ENCODE measurements around the gene NCAPH2.

NCAPH2 gene

DNA sequence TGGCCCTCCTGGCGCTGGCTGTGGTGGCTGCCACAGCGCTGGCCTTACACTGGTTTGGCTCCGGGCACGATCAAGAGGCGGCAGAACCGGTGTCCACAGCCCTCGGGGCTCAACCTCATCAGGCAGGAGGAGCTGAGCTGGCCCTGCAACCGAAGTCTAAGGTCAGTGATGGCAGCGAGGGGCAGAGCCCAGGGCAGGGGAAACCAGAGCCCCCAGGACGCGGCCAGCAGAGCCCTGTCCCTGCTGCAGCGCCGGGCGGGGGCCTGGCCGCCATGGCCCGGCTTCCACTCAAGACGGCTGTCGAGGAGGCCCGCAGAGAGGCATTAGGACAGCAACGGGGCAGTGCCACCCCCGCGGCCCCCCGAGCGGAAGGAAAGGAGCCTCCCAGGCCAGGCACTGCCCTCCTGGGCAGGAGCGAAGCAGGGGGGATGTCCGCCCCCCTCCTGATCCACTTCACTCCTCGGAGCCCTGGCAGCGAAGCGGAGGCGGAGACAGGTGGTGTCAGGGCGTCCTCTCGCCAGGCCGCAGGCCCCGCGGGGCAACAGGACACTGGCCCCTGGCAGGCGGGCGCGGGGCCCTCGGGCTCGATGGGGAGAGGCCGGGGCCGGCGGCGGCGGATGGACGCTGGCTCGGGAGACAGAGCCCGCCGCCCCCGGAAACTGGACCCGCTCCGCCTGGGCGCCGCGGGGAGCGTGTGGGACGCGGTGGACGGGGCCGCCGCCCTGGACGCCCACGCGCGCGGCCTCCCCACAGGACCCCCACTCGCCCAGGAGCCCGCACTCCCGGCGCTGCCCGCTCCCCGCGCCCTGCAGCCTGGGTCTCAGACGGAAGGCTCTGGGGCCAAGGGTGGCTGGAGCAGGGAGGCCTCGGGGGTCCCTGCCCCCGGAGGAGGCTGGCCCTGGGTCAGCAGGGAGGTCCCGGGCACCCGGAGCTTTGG, 38.6 kb downstream of the NCAPH2 start:
- Histone ChIP-seq H3K9me3 (ENCODE audit: insufficient read depth, low read length) (no peaks in the 10 kb centered on the region), H3K4me2 (ENCODE audit: low read length) (no peak overlapping the region), H2AFZ (ENCODE audit: low read depth, low read length) (no peak overlapping the region), H4K20me1 (ENCODE audit: insufficient read depth, low read length) (no peaks in the 10 kb centered on the region), H3K79me2 (ENCODE audit: low read length) (no peaks in the 10 kb centered on the region), H3K4me3 (ENCODE audit: low read length) (no peak overlapping the region), H3K27me3 (ENCODE audit: low read depth, low read length) (no peaks in the 10 kb centered on the region), H3K4me1 (ENCODE audit: low read length) (peaks cover 34% of the 10 kb centered on the region), H3K9ac (ENCODE audit: low read length) (no peak overlapping the region), H3K27ac (ENCODE audit: low read length) (no peak overlapping the region), H3K36me3 (replicated peaks; ENCODE audit: low read depth, low read length) (no peaks in the 10 kb centered on the region)
- TF ChIP-seq, protein P1, sequence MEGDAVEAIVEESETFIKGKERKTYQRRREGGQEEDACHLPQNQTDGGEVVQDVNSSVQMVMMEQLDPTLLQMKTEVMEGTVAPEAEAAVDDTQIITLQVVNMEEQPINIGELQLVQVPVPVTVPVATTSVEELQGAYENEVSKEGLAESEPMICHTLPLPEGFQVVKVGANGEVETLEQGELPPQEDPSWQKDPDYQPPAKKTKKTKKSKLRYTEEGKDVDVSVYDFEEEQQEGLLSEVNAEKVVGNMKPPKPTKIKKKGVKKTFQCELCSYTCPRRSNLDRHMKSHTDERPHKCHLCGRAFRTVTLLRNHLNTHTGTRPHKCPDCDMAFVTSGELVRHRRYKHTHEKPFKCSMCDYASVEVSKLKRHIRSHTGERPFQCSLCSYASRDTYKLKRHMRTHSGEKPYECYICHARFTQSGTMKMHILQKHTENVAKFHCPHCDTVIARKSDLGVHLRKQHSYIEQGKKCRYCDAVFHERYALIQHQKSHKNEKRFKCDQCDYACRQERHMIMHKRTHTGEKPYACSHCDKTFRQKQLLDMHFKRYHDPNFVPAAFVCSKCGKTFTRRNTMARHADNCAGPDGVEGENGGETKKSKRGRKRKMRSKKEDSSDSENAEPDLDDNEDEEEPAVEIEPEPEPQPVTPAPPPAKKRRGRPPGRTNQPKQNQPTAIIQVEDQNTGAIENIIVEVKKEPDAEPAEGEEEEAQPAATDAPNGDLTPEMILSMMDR (IDR thresholded peaks at IDR 0.05; ENCODE audit: low read depth, low read length) = no peak
- no peak for TF ChIP-seq EZH2phosphoT487 (IDR thresholded peaks at IDR 0.05; ENCODE audit: low read depth)

DNA sequence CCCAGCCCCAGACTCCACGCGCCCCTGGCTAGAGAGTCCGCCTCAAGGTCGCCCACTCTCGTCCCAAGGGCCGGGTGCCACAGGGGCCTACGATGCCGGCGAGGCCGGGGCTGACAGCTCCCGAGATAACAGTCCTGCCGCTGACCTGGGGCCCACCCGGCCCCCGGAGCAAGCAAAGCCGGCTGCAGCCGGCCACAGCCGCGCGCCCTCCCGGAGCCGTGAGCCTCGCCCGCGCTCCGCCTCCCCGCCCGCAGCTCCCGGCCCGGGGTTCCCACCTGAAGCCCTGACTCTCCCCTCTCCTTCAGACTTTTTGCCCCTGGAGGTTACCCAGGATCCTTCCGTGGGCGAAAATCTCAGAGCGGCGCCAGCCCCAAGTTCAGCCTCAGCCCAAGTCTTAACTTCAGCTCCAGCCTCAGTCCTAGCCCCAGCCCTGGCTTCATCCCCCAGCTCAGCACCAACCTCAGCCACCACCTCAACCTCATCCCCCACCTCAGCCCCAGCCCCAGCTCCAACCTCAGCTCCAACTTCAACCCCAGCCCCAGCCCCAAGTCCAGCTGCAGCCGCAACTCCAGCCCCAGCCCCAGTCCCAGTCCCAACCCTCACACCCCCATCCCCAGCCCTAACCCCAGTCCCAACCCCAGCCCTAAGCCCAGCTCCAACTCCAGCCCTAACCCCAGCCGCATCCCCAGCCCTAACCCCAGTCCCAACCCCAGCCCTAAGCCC, 39.4 kb downstream of the NCAPH2 start:
- Histone ChIP-seq H3K36me3 (replicated peaks; ENCODE audit: low read depth, low read length) (no peaks in the 10 kb centered on the region), H3K27me3 (ENCODE audit: low read depth, low read length) (no peaks in the 10 kb centered on the region), H2AFZ (ENCODE audit: low read depth, low read length) (no peak overlapping the region), H3K4me3 (ENCODE audit: low read length) (no peak overlapping the region), H3K4me1 (ENCODE audit: low read length) (peaks cover 25% of the 10 kb centered on the region), H3K4me2 (ENCODE audit: low read length) (no peak overlapping the region), H3K79me2 (ENCODE audit: low read length) (no peaks in the 10 kb centered on the region), H3K27ac (ENCODE audit: low read length) (no peak overlapping the region), H3K9ac (ENCODE audit: low read length) (no peak overlapping the region), H3K9me3 (ENCODE audit: insufficient read depth, low read length) (no peaks in the 10 kb centered on the region), H4K20me1 (ENCODE audit: insufficient read depth, low read length) (no peaks in the 10 kb centered on the region)
- TF ChIP-seq, protein P1 (IDR thresholded peaks at IDR 0.05; ENCODE audit: low read depth, low read length) = no peak
- no peak for TF ChIP-seq EZH2phosphoT487 (IDR thresholded peaks at IDR 0.05; ENCODE audit: low read depth)

DNA sequence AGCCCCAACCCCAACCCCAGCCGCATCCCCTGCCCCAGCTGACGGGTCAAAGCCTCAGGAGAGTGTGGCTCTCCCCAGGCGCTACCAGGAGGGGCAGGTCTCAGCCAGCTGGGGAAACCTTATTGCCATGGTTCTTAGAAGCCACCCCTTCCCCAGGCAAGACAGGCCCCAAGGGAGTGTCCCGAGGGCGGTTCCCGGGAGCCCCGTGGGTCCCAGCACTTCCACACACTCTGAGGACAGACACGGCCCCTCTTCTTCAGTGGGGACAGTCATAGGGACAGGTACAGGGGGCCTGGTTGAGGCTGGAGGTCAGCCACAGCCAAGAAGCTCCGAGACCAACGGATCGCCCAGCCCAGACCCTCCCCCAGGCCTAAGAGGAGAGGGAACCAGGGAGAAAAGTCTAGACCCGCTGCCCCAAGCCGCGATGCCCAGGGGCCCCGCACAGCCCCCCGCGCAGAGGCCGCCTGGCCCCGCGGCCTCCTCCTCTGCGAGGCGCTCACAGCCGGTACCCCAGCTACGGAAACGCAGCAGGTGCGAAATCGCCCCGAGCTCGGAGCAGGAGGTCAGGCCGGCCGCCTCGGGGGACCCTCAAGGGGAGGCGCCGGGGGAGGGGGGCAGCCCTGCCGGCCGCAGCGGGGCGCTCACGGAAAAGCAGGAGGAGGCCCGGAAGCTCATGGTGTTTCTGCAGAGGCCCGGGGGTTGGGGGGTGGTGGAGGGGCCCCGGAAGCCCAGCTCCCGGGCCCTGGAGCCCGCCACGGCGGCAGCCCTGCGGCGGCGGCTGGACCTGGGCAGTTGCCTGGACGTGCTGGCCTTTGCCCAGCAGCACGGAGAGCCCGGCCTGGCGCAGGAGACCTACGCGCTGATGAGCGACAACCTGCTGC, 40.3 kb downstream of the NCAPH2 start:
- Histone ChIP-seq H4K20me1 (ENCODE audit: insufficient read depth, low read length) (no peaks in the 10 kb centered on the region), H3K27ac (ENCODE audit: low read length) (no peak overlapping the region), H3K36me3 (replicated peaks; ENCODE audit: low read depth, low read length) (no peaks in the 10 kb centered on the region), H3K79me2 (ENCODE audit: low read length) (no peaks in the 10 kb centered on the region), H3K4me1 (ENCODE audit: low read length) (peaks cover 18% of the 10 kb centered on the region), H3K4me2 (ENCODE audit: low read length) (no peak overlapping the region), H2AFZ (ENCODE audit: low read depth, low read length) (no peak overlapping the region), H3K9ac (ENCODE audit: low read length) (no peak overlapping the region), H3K4me3 (ENCODE audit: low read length) (no peak overlapping the region), H3K9me3 (ENCODE audit: insufficient read depth, low read length) (no peaks in the 10 kb centered on the region), H3K27me3 (ENCODE audit: low read depth, low read length) (no peaks in the 10 kb centered on the region)
- TF ChIP-seq, protein P1 (IDR thresholded peaks at IDR 0.05; ENCODE audit: low read depth, low read length) = no peak
- TF ChIP-seq EZH2phosphoT487 (IDR thresholded peaks at IDR 0.05; ENCODE audit: low read depth) = no peak
